Measurements from ENCODE around the gene GAA.

The GAA gene

GRCh38 chr17:80101011-80101945 is at the start of gene GAA:
GAA (plus strand) TSS chr17:80101581; CDS start chr17:80104587, 3,006 bp downstream.
- peak; percentile 66 for DNase-seq (ENCODE audit: low read depth)

GRCh38 chr17:80051681-80052080 is 49.7 kb upstream of the GAA start:
- DNase-seq (ENCODE audit: low read depth) = no peak

- DNase-seq (ENCODE audit: low read depth) = no peak
These were observed 48.3 kb upstream of the GAA start for GRCh38 chr17:80053102-80053501.

GRCh38 chr17:80055597-80055996 is 45.8 kb upstream of the GAA start:
- DNase-seq (ENCODE audit: low read depth) = no peak

- no peak for DNase-seq (ENCODE audit: low read depth)
These were observed 42.9 kb upstream of the GAA start for GRCh38 chr17:80058311-80058955.

GRCh38 chr17:80060644-80061043 is 40.7 kb upstream of the GAA start:
- DNase-seq (ENCODE audit: low read depth) = no peak

- no peak for DNase-seq (ENCODE audit: low read depth)
These were observed 40.0 kb upstream of the GAA start for GRCh38 chr17:80061421-80061820.

GRCh38 chr17:80063830-80064585 is 37.4 kb upstream of the GAA start:
- no peak for DNase-seq (ENCODE audit: low read depth)

- DNase-seq (ENCODE audit: low read depth) = no peak
These were observed 36.7 kb upstream of the GAA start for GRCh38 chr17:80064696-80065095.

- DNase-seq (ENCODE audit: low read depth) = no peak
These were observed 35.8 kb upstream of the GAA start for GRCh38 chr17:80065478-80066170.

- no peak for DNase-seq (ENCODE audit: low read depth)
These were observed 33.9 kb upstream of the GAA start for GRCh38 chr17:80067393-80067986.

- no peak for DNase-seq (ENCODE audit: low read depth)
These were observed 32.8 kb upstream of the GAA start for GRCh38 chr17:80068301-80069222.

- no peak for DNase-seq (ENCODE audit: low read depth)
These were observed 30.8 kb upstream of the GAA start for GRCh38 chr17:80070375-80071115.

GRCh38 chr17:80071116-80071841 is 30.1 kb upstream of the GAA start:
- DNase-seq (ENCODE audit: low read depth) = no peak

GRCh38 chr17:80072410-80072809 is 29.0 kb upstream of the GAA start:
- DNase-seq (ENCODE audit: low read depth) = no peak

- no peak for DNase-seq (ENCODE audit: low read depth)
These were observed 21.3 kb upstream of the GAA start for GRCh38 chr17:80080081-80080480.

- DNase-seq (ENCODE audit: low read depth) = no peak
These were observed 19.8 kb upstream of the GAA start for GRCh38 chr17:80081596-80081995.

- peak; percentile 31 for DNase-seq (ENCODE audit: low read depth)
These were observed 18.8 kb upstream of the GAA start for GRCh38 chr17:80082403-80083135.

Data from stimulated activated CD8-positive, alpha-beta memory T cell treated with anti-CD3 and anti-CD28 coated beads, Interleukin-15, amount 100 ng/mL, for 1 hour (primary cell).